HUES6 (cell line): ENCODE results near the gene C4orf50.
"Not testable (repeated sequence)": the region's sequence is repeated elsewhere in the genome, so short reads cannot be mapped to it uniquely, and the experiment has no call there.

Source experiments
- H3K27ac ChIP-seq: 2 replicates; pipeline ENCODE4 v1.7.0; 2013; ENCODE audit warnings: low read depth, mild to moderate bottlenecking, low read length, inconsistent platforms
- H3K27me3 ChIP-seq: 2 replicates; pipeline ENCODE4 v1.6.1; 2013; ENCODE audit warnings: low read length; ENCODE audit not compliant: control insufficient read depth, insufficient read depth
- H3K36me3 ChIP-seq: 2 replicates; pipeline ENCODE4 v1.6.1; 2013; ENCODE audit warnings: low read length; ENCODE audit not compliant: control insufficient read depth, insufficient read depth
- H3K4me1 ChIP-seq: 2 replicates; pipeline ENCODE4 v1.6.1; 2013; ENCODE audit warnings: low read length; ENCODE audit not compliant: control insufficient read depth, insufficient read depth
- H3K4me3 ChIP-seq: 2 replicates; pipeline ENCODE4 v1.5.1; 2013; ENCODE audit warnings: low read depth, low read length
- H3K9ac ChIP-seq: one replicate; pipeline ENCODE4 v1.6.1; 2013; ENCODE audit warnings: mild to moderate bottlenecking, low read length
- H3K9me3 ChIP-seq: 2 replicates; pipeline ENCODE4 v1.6.1; 2013; ENCODE audit warnings: low read depth, low read length; ENCODE audit not compliant: control insufficient read depth, insufficient read depth

Gene C4orf50

DNA sequence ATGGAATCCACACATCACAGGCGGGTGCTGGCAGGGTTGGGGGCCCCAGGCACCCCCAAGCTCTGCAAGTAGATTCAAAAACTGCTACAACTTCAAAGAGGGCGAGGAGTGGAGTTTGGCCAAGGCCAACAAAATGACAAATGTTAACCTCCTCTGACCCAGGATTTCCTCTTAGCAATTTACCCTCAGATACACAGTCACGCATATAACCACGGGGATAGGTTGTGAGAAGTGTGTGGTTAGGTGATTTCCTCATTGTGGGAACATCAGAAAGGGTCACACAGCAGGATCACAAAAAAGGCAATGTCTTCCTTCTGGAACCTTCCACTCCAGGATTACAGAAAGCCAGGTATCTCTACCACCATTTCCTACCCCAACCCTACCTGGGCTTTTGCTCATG, 62.4 kb downstream of the C4orf50 start:
- no peaks in the 10 kb centered on the region for H3K9me3 ChIP-seq
- peaks cover 22% of the 10 kb centered on the region for H3K4me1 ChIP-seq
- no peak overlapping the region for H3K27ac ChIP-seq
- H3K9ac ChIP-seq: no peak overlapping the region
- H3K36me3 ChIP-seq: no peaks in the 10 kb centered on the region
- H3K27me3 ChIP-seq: peaks cover 25% of the 10 kb centered on the region; the same call in 1 of the 2 replicates
- H3K4me3 ChIP-seq: no peak overlapping the region

DNA sequence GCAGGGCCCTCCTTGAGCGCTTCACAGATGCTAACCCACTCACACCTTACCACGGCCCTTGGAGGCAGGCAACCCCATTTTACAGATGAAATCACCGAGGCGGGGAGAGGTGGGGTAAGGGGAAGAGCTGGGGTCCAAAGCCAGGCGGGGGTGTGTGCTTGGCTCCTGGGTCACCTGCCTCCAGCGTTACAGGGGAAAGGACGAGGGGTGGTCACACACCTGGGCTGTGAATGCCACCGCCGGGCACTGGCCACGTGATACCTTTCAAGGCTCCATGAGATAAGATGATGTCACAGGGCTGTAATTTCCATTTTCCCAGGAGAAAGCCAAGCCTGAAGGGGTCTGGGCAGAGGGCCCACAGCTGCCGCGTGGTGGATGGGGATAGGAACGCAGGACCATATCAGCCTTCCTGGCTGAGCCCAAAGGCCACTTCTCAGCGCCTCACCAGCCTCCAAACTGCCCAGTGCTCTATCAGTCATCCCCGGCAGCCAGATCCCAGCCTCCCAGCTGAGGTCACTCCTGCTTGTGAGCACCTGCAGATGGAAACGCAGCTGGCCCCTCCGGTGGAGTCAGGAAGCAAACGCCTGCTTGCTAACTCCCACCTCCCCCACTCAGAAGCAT, 62.9 kb downstream of the C4orf50 start:
- Histone ChIP-seq H3K36me3 (no peaks in the 10 kb centered on the region), H3K27me3 (peaks cover 23% of the 10 kb centered on the region; the same call in 1 of the 2 replicates), H3K9me3 (no peaks in the 10 kb centered on the region), H3K27ac (no peak overlapping the region), H3K4me1 (peaks cover 22% of the 10 kb centered on the region), H3K4me3 (no peak overlapping the region), H3K9ac (no peak overlapping the region)

DNA sequence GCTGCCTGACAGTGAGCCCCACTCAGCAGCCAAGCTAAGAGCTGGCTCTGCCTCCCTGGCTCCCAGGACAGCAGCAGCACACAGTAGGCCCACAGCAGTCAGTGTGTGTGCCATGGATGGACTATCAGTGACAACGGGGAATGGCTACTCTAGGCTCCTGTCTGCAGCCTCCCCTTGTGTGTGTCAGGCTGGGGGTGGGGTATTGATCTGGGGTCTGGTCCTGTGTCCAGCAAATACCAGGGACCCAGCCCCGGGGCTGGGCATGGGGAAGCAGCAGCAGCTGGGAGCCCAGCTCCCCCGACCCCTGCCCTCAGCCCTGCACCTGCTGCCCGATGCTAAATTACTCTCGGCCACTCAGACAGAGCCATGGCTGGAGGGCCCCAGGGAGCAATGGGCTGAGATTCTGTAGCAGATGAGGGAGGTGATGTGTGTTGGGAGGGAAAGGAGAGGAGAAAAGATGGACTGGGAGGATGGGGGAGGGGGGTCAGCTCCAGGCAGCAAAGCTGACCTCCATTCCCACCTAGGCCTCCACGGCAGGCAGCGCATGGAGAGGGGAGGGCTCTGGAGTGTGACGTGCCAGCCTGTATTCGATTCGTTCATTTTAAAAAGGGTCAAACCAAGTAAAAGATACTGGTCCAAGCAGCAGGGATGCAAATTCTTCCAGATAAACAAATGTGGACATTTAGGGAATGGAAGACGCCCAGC, 64.0 kb downstream of the C4orf50 start:
- no peak overlapping the region for H3K9ac ChIP-seq
- H3K4me1 ChIP-seq: peaks cover 22% of the 10 kb centered on the region
- H3K4me3 ChIP-seq: no peak overlapping the region
- H3K27ac ChIP-seq: no peak overlapping the region
- H3K9me3 ChIP-seq: no peaks in the 10 kb centered on the region
- H3K36me3 ChIP-seq: no peaks in the 10 kb centered on the region
- H3K27me3 ChIP-seq: peaks cover 13% of the 10 kb centered on the region; the same call in 1 of the 2 replicates

DNA sequence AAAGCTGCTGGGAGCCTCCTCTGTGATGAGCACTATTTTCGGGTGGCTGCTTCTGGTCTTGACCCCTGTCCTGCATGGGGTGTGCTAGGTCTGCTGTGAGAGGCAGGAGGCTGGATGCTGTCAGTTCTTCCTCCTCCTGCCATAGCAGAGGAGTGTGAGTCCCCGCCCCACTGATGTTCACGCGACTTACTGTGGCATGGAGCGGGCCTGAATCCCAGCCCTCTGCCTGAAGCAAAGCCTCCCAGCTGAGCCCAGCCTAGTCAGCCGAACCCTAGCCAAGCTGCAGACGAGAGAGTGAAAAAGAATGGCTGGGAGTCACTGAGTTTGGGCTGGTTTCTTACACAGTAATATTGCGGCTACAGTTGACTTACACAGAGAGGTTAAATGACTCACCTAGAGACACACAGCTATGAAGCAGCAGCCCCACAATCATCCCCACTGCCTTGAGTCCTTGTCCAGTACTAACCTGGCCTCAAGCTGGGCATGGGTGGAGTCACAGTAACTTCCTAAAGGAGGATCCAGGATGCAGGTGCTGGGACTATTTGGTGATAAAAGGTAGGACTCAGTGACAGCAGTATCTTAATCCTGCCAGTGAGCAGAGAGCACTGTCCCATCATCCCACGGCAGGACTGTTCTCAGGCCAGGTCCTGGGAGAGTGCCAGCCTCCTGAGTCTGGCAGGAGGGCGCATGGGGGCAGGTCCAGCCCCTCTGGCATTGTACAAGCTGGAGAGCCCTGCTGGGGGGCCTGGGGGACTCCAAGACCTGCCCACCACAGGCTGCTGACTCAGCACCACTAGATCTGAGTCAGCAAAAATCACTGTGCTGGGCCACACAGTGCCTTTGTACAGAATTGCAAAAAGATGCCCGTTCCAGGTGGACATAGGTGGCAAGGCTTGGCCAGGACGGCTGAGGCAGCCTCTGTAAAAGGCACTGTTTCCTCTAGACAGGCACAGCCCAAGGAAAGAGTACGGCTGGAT, 65.0 kb downstream of the C4orf50 start:
- no peak overlapping the region for H3K27ac ChIP-seq

GRCh38 chr4:5952286-5952974, 65.8 kb downstream of the C4orf50 start:
- peaks cover 22% of the 10 kb centered on the region for H3K4me1 ChIP-seq
- no peak overlapping the region for H3K9ac ChIP-seq
- H3K9me3 ChIP-seq: peaks cover 7% of the 10 kb centered on the region
- H3K36me3 ChIP-seq: no peaks in the 10 kb centered on the region
- H3K27me3 ChIP-seq: peaks cover 10% of the 10 kb centered on the region; the same call in 1 of the 2 replicates
- H3K4me3 ChIP-seq: no peak overlapping the region
- no peak overlapping the region for H3K27ac ChIP-seq

More for the DNA sequence above, 65.0 kb downstream of the C4orf50 start:
- Histone ChIP-seq H3K4me1 (peaks cover 22% of the 10 kb centered on the region), H3K36me3 (no peaks in the 10 kb centered on the region), H3K9me3 (no peaks in the 10 kb centered on the region), H3K27me3 (peaks cover 12% of the 10 kb centered on the region; the same call in 1 of the 2 replicates), H3K9ac (no peak overlapping the region), H3K4me3 (no peak overlapping the region)

GRCh38 chr4:5946653-5947052, 71.6 kb downstream of the C4orf50 start:
- H3K9ac ChIP-seq, H3K27ac ChIP-seq, H3K36me3 ChIP-seq, H3K4me3 ChIP-seq, H3K27me3 ChIP-seq, H3K4me1 ChIP-seq: not testable (repeated sequence)
- H3K9me3 ChIP-seq: peaks cover 21% of the 10 kb centered on the region

DNA sequence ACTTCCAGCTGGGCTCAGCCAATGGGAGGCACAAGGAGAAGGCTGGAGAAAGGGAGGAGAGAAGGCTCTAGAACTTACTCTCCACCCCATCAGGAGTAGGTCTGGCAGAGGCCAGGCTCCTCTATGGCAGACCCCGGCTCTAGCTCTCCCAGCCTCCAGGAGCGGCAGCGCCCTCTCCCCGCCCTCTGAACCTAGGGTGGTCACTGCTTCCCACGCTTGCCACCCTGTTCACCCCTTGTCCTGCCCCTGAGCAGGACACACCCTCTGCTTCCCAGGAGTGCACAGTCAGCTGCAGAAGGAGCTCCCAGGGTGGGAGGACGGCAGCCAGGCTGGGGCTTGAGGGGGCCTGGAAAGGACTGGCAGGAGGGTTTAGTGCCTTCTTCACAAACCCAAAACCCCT, 72.3 kb downstream of the C4orf50 start:
- Histone ChIP-seq H3K4me3 (no peak overlapping the region), H3K36me3 (no peaks in the 10 kb centered on the region), H3K9ac (no peak overlapping the region), H3K9me3 (peaks cover 21% of the 10 kb centered on the region), H3K27ac (no peak overlapping the region), H3K27me3 (peaks cover 6% of the 10 kb centered on the region; the same call in 1 of the 2 replicates), H3K4me1 (peaks cover 7% of the 10 kb centered on the region; the same call in 1 of the 2 replicates)

- H3K9me3 ChIP-seq: peaks cover 26% of the 10 kb centered on the region
- no peak overlapping the region for H3K27ac ChIP-seq
- no peak overlapping the region for H3K4me3 ChIP-seq
- no peak overlapping the region for H3K9ac ChIP-seq
- H3K27me3 ChIP-seq: peaks cover 6% of the 10 kb centered on the region; the same call in 1 of the 2 replicates
- H3K4me1 ChIP-seq: peaks cover 7% of the 10 kb centered on the region; the same call in 1 of the 2 replicates
- H3K36me3 ChIP-seq: no peaks in the 10 kb centered on the region
Observed at GRCh38 chr4:5945171-5945570, 73.1 kb downstream of the C4orf50 start.

- no peak overlapping the region for H3K9ac ChIP-seq
- H3K4me3 ChIP-seq: no peak overlapping the region
- H3K27ac ChIP-seq: no peak overlapping the region
- H3K4me1 ChIP-seq: peaks cover 10% of the 10 kb centered on the region; the same call in 1 of the 2 replicates
- H3K27me3 ChIP-seq: peaks cover 6% of the 10 kb centered on the region; the same call in 1 of the 2 replicates
- H3K9me3 ChIP-seq: peaks cover 26% of the 10 kb centered on the region
- no peaks in the 10 kb centered on the region for H3K36me3 ChIP-seq
Observed at GRCh38 chr4:5943561-5943960, 74.7 kb downstream of the C4orf50 start.

- H3K9me3 ChIP-seq: peaks cover 24% of the 10 kb centered on the region
- no peak overlapping the region for H3K4me3 ChIP-seq
- no peak overlapping the region for H3K9ac ChIP-seq
- no peaks in the 10 kb centered on the region for H3K36me3 ChIP-seq
- H3K4me1 ChIP-seq: peaks cover 10% of the 10 kb centered on the region; the same call in 1 of the 2 replicates
- H3K27ac ChIP-seq: no peak overlapping the region
- H3K27me3 ChIP-seq: peaks cover 6% of the 10 kb centered on the region; the same call in 1 of the 2 replicates
Observed at GRCh38 chr4:5942947-5943346, 75.3 kb downstream of the C4orf50 start.
